H1 (cell line): ENCODE data around the gene ITPK1. TPM values are rescaled to one million over a fixed set of nuclear protein-coding genes. Genes with fewer than 3 reads are reported as not detected.

Source experiments
- CTCF ChIA-PET: fragments of 300-600 bp; sonication (Branson Sonifier 250); formaldehyde crosslinking; loops from one replicate; lab custom pipeline; 2021; ENCODE audit not compliant: partially characterized antibody; lab: Charles Lee
- POLR2A ChIA-PET: fragments of 300-600 bp; sonication (Branson Sonifier 250); formaldehyde crosslinking; loops from one replicate; lab custom pipeline; 2021; ENCODE audit warnings: inconsistent platforms; ENCODE audit not compliant: partially characterized antibody; lab: Charles Lee
- DNase-seq, 2 experiments: peaks; one replicate each; pipeline versions ENCODE4 v3.0.0 to v3.0.0-alpha.2; 2010 to 2022; ENCODE audit warnings: low spot score in 2 of 2, low read depth in 1 of 2, mixed read lengths in 1 of 2
- FAIRE-seq: peaks from 2 replicates; lab custom pipeline; 2011; peaks lifted over from hg19 to GRCh38; lab: Jason Lieb, UNC
- H2AFZ ChIP-seq: 2 replicates; pipeline ENCODE4 v1.8.1; 2012; ENCODE audit warnings: low read length, inconsistent platforms
- H2AK5ac ChIP-seq: 2 replicates; pipeline ENCODE4 v1.6.1; 2013; ENCODE audit warnings: low read depth, low read length
- H2BK120ac ChIP-seq: replicated peaks from 2 replicates; pipeline ENCODE3; 2013; ENCODE audit warnings: low read depth, low read length, inconsistent platforms
- H2BK12ac ChIP-seq: 2 replicates; pipeline ENCODE4 v1.6.1; 2013; ENCODE audit warnings: low read depth, low read length
- H2BK15ac ChIP-seq: 2 replicates; pipeline ENCODE4 v1.6.1; 2013; ENCODE audit warnings: low read length
- H2BK20ac ChIP-seq: 2 replicates; pipeline ENCODE4 v1.6.1; 2013; ENCODE audit warnings: low read length
- H2BK5ac ChIP-seq: 2 replicates; pipeline ENCODE4 v1.6.1; 2013; ENCODE audit warnings: low read depth, low read length
- H3K14ac ChIP-seq: 2 replicates; pipeline ENCODE4 v1.6.1; 2013; ENCODE audit warnings: inconsistent platforms; ENCODE audit not compliant: insufficient read length
- H3K18ac ChIP-seq: 2 replicates; pipeline ENCODE4 v1.6.1; 2013; ENCODE audit warnings: low read length; ENCODE audit errors: extremely low read depth
- H3K23ac ChIP-seq: 2 replicates; pipeline ENCODE4 v1.6.1; 2013; ENCODE audit warnings: inconsistent platforms; ENCODE audit not compliant: insufficient read length
- H3K23me2 ChIP-seq: 2 replicates; pipeline ENCODE4 v1.6.1; 2013; ENCODE audit warnings: low read depth, low read length
- H3K27ac ChIP-seq: 2 replicates; pipeline ENCODE4 v1.6.1; 2011; ENCODE audit warnings: low read depth, low read length, inconsistent platforms
- H3K27me3 ChIP-seq, 4 experiments: replicated peaks in 1 of 4; 1 replicate in 1 of 4; 2 replicates in 3 of 4; pipeline versions ENCODE4 v1.6.1 to v1.8.1; 2011 to 2013; ENCODE audit warnings: low read length in 3 of 4, mild to moderate bottlenecking in 3 of 4, inconsistent platforms in 2 of 4, mixed read lengths in 2 of 4, moderate library complexity in 1 of 4; ENCODE audit not compliant: control insufficient read depth in 3 of 4, insufficient read depth in 3 of 4; ENCODE audit errors: extremely low read depth in 1 of 4
- H3K36me3 ChIP-seq, 4 experiments: 2 replicates each; pipeline versions ENCODE4 v1.6.1 to v1.8.1; 2011 to 2013; ENCODE audit warnings: mild to moderate bottlenecking in 4 of 4, low read length in 3 of 4, moderate library complexity in 2 of 4, control low read depth in 1 of 4, inconsistent platforms in 1 of 4; ENCODE audit not compliant: insufficient read depth in 4 of 4, control insufficient read depth in 2 of 4
- H3K4ac ChIP-seq: replicated peaks from 2 replicates; pipeline ENCODE3; 2013; ENCODE audit warnings: low read length, low read depth, mixed read lengths, inconsistent platforms; ENCODE audit not compliant: insufficient read length
- H3K4me1 ChIP-seq, 4 experiments: replicated peaks in 1 of 4; 1 replicate in 1 of 4; 2 replicates in 3 of 4; pipeline versions ENCODE4 v1.6.1 to v1.8.1; 2011 to 2013; ENCODE audit warnings: low read length in 3 of 4, inconsistent platforms in 2 of 4, mixed read lengths in 1 of 4; ENCODE audit not compliant: insufficient read depth in 4 of 4, control insufficient read depth in 3 of 4
- H3K4me2 ChIP-seq, 2 experiments: 2 replicates each; pipeline versions ENCODE4 v1.6.1 to v1.8.1; 2011 to 2013; ENCODE audit warnings: low read depth in 2 of 2, low read length in 2 of 2, control low read depth in 1 of 2, inconsistent platforms in 1 of 2, mild to moderate bottlenecking in 1 of 2; ENCODE audit not compliant: insufficient read depth in 1 of 2
- H3K4me3 ChIP-seq, 4 experiments: fragments of 200-600, 300-600 bp in 1 of 4; sonication (generic), shearing (Covaris generic), sonication (Bioruptor Twin) in 1 of 4; 2 replicates each; pipeline versions ENCODE4 v1.5.1 to v1.8.1; 2011 to 2016; ENCODE audit warnings: low read length in 4 of 4, low read depth in 3 of 4, control low read depth in 2 of 4, inconsistent platforms in 2 of 4, mild to moderate bottlenecking in 2 of 4, mixed read lengths in 1 of 4, moderate library complexity in 1 of 4; ENCODE audit not compliant: insufficient read depth in 2 of 4; ENCODE audit errors: extremely low read depth in 1 of 4
- H3K56ac ChIP-seq: replicated peaks from 2 replicates; pipeline ENCODE3; 2013; ENCODE audit warnings: low read depth, mild to moderate bottlenecking, mixed read lengths, low read length, inconsistent platforms; ENCODE audit not compliant: insufficient read length
- H3K79me1 ChIP-seq: 2 replicates; pipeline ENCODE4 v1.6.1; 2013; ENCODE audit warnings: low read depth, low read length, control low read depth
- H3K79me2 ChIP-seq, 2 experiments: 2 replicates each; pipeline versions ENCODE4 v1.6.1 to v1.8.1; 2012 to 2013; ENCODE audit warnings: low read length in 2 of 2, mild to moderate bottlenecking in 2 of 2, inconsistent platforms in 1 of 2; ENCODE audit not compliant: insufficient read depth in 2 of 2, control insufficient read depth in 1 of 2
- H3K9ac ChIP-seq, 4 experiments: replicated peaks in 1 of 4; 1 replicate in 1 of 4; 2 replicates in 3 of 4; pipeline versions ENCODE4 v1.6.1 to v1.8.1; 2011 to 2013; ENCODE audit warnings: low read depth in 3 of 4, low read length in 3 of 4, control low read depth in 2 of 4, mild to moderate bottlenecking in 2 of 4, moderate library complexity in 2 of 4, inconsistent platforms in 1 of 4; ENCODE audit errors: extremely low read depth in 1 of 4
- H3K9me3 ChIP-seq, 2 experiments: 2 replicates each; pipeline versions ENCODE4 v1.6.1 to v1.8.1; 2012 to 2013; ENCODE audit warnings: mild to moderate bottlenecking in 2 of 2, moderate library complexity in 2 of 2, control low read depth in 1 of 2, inconsistent platforms in 1 of 2, low read depth in 1 of 2, low read length in 1 of 2, mixed read lengths in 1 of 2; ENCODE audit not compliant: insufficient read depth in 2 of 2
- H4K20me1 ChIP-seq, 2 experiments: replicated peaks in 1 of 2; 2 replicates each; pipeline versions ENCODE3 to v1.8.1; 2011 to 2013; ENCODE audit warnings: inconsistent platforms in 2 of 2, low read length in 2 of 2, mild to moderate bottlenecking in 1 of 2; ENCODE audit not compliant: insufficient read depth in 2 of 2, control insufficient read depth in 1 of 2
- H4K5ac ChIP-seq: 2 replicates; pipeline ENCODE4 v1.6.1; 2013; ENCODE audit warnings: low read length, low read depth, mixed read lengths, inconsistent platforms; ENCODE audit not compliant: insufficient read length
- H4K8ac ChIP-seq: 2 replicates; pipeline ENCODE4 v1.8.0; 2013; ENCODE audit warnings: mild to moderate bottlenecking, moderate library complexity, low read length, inconsistent platforms; ENCODE audit not compliant: insufficient read depth; ENCODE audit errors: extremely low read depth
- H4K91ac ChIP-seq: replicated peaks from 2 replicates; pipeline ENCODE3; 2013; ENCODE audit warnings: low read length, mixed read lengths, inconsistent platforms; ENCODE audit not compliant: insufficient read length
- WGBS, 2 experiments: shearing (Covaris generic) in 1 of 2; methylation state at CpG; one replicate each; pipeline versions ENCODE4 v1.1.6 to v1.1.7; 2013 to 2015; ENCODE audit warnings: low lambda C conversion rate in 2 of 2, mixed read lengths in 2 of 2, inconsistent platforms in 1 of 2, low coverage in 1 of 2, missing lambda C conversion rate in 1 of 2; ENCODE audit not compliant: insufficient replicate concordance in 2 of 2, insufficient coverage in 1 of 2, insufficient read length in 1 of 2; ENCODE audit errors: extremely low coverage in 1 of 2, missing lambda C conversion rate in 1 of 2; 5-methylcytosine and 5-hydroxymethylcytosine counted together
- polyA plus RNA-seq, 7 experiments: library from polyadenylated mRNA; depleted of rRNA in 3 of 7; stranded (reverse) in 5 of 7; unstranded in 2 of 7; fragments of >200 nt in 5 of 7; fragments of 200-250 nt in 2 of 7; gene quantifications; 1 replicate in 5 of 7; 2 replicates in 1 of 7; 4 replicates in 1 of 7; pipeline versions ENCODE4 v1.2.1 to v1.2.3, GENCODE V29; 2011 to 2013; ENCODE audit warnings: missing spikeins in 2 of 7, mixed read lengths in 2 of 7
- total RNA-seq: library from RNA; stranded (reverse); fragmentation: NEBNext Ultra II Directional; extraction: Animal tissue kit (Norgen Biotek cat#: 25700); gene quantifications from 2 replicates; pipeline ENCODE4 v1.2.1, GENCODE V29; 2021

ITPK1 gene
- total and polyA plus RNA-seq, 2 of the 8 experiments (the other 6 are each of a cell fraction or from before 2014, with no cell fraction given), result 108 to 143 TPM

GRCh38 chr14:93099196-93099595, 16.5 kb downstream of the ITPK1 start:
- Histone ChIP-seq H3K4me3 (no peak overlapping the region), H3K79me2 (peaks cover 4 to 90% of the 10 kb centered on the region in 2 experiments; a peak in 3 of 4 replicates), H2BK120ac (no peak overlapping the region), H2BK15ac (no peak overlapping the region), H3K23me2 (no peaks in the 10 kb centered on the region), H4K20me1 (peaks cover 12 to 45% of the 10 kb centered on the region in 2 experiments), H4K5ac (no peak overlapping the region), H3K9me3 (no peaks in the 10 kb centered on the region), H2AFZ (no peak overlapping the region), H3K56ac (no peak overlapping the region), H3K18ac (no peak overlapping the region), H3K36me3 (no peaks in the 10 kb centered on the region), H3K4ac (no peak overlapping the region), H3K9ac (no peak overlapping the region), H3K27me3 (no peaks in the 10 kb centered on the region), H3K79me1 (peaks cover 24% of the 10 kb centered on the region), H4K8ac (peak overlapping the region; percentile 83; the same call in 1 of the 2 replicates), H3K23ac (no peak overlapping the region), H2AK5ac (no peak overlapping the region), H4K91ac (no peak overlapping the region), H2BK20ac (no peak overlapping the region), H3K27ac (no peak overlapping the region; the same call in 1 of the 2 replicates), H3K4me1 (peaks cover 3 to 23% (median 7%) of the 10 kb centered on the region in 4 experiments; a peak in 6 of 7 replicates), H3K4me2 (no peak overlapping the region), H2BK12ac (no peak overlapping the region), H3K14ac (no peak overlapping the region), H2BK5ac (peak overlapping the region; percentile 5; the same call in 1 of the 2 replicates)
- no peak for FAIRE-seq
- DNase-seq, result no peak
- ChIA-PET POLR2A (no interaction called here), CTCF (interaction anchor here (0.7 to 13.8 kb wide), 7 partner anchors 7 to 103 kb away, joined by 3 to 128 read pairs (median 5); no protein-coding TSS in a partner anchor)
- WGBS, 2 experiments, result 96% methylated on average over 7 of the region's 7 CpGs; no CpG with 5 or more reads in 1 of the 2 experiments
